OCI-LY1 (cell line): ENCODE results near the gene CAMTA1.

ENCODE experiments used
- CTCF ChIP-seq: fragments of 200-600 bp; sonication (generic), shearing (Covaris generic); IDR thresholded peaks from 2 replicates; pipeline ENCODE4 v1.5.1; 2017; ENCODE audit warnings: mild to moderate bottlenecking, antibody characterized with exemption, low read length, moderate library complexity, mixed read lengths
- EZH2 ChIP-seq: fragments of 200-600 bp; sonication (generic), shearing (Covaris generic); IDR thresholded peaks from 2 replicates; pipeline ENCODE4 v1.8.0; 2017; ENCODE audit warnings: borderline replicate concordance, mixed run types, mild to moderate bottlenecking, antibody characterized with exemption, low read length, moderate library complexity, mixed read lengths

DNA sequence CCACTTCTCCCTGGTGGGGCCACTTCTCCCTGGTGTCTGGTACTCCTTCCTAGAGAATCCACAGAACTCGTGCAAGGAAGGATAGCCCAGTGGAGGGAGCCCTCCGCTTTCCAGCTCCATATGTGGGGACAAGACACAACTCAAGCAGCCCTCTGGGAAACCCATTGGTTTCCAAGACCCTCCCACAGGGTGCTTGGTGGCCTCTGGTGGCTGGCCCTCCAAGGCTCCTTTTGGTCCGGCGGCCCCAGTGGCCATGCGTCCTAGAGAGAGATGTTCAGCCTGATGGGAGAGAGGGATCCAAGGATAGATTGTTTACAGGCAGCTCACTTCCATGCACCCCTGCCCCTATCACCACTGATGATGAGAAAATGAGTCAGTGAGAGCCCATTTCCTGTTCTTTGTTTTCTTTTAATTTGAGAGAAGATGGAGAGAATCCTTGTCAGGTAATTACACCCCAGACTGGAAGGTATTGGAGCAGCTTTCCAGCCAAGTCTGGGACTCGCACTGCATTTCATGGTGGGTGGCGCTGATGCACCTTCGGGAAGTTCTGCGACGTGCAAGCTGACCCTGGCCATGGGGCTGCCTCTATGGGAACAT lies 499.7 kb downstream of the CAMTA1 start:
- TF ChIP-seq CTCF: no peak
- TF ChIP-seq EZH2: no peak
